Putamen (tissue), 1 donor: ENCODE data around the gene ARFRP1.
"Not testable (repeated sequence)": the region's sequence is repeated elsewhere in the genome, so short reads cannot be mapped to it uniquely, and the experiment has no call there.

ENCODE experiments used
- DNase-seq: peaks from one replicate; pipeline ENCODE4 v3.0.0-alpha.2; 2016; ENCODE audit warnings: low spot score

ARFRP1 gene

GRCh38 chr20:63732118-63733095 lies 24.6 kb upstream of the ARFRP1 start:
- DNase-seq = no peak

DNA sequence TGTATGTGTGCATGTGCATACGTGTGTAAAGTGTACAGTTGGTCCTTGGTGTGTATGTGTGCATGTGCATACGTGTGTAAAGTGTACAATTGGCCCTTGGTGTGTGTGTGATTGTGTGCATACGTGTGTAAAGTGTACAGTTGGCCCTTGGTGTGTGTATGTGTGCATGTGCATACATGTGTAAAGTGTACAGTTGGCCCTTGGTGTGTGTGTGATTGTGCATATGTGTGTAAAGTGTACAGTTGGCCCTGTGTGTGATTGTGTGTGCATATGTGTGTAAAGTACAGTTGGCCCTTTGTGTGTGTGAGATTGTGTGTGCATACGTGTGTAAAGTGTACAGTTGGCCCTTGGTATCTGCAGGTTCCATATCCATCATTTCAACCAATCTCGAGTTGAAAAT lies 23.6 kb upstream of the ARFRP1 start:
- no peak for DNase-seq

DNA sequence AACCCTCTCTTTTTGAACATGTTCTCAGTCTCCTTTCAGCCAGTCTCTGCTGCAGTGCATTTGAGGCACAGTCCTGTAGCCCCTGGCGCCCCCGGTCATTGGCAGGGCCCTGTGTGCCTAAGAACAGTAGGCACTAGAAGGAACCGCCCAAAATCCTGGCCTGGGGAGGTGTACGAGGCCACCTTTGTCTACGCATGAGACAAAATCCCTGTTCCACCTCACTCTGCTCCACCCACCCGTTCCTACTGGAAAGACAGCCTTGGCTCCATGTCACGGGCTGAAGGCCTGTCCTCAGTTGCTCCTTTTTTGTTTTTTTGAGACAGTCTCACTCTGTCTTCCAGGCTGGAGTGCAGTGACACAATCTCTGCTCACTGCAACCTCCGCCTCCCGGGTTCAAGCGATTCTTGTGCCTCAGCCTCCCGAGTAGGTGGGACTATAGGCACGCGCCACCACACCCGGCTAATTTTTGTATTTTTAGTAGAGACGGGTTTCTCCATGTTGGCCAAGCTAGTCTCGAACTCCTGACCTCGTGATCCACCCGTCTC lies 22.5 kb upstream of the ARFRP1 start:
- DNase-seq = peak; percentile 72

DNA sequence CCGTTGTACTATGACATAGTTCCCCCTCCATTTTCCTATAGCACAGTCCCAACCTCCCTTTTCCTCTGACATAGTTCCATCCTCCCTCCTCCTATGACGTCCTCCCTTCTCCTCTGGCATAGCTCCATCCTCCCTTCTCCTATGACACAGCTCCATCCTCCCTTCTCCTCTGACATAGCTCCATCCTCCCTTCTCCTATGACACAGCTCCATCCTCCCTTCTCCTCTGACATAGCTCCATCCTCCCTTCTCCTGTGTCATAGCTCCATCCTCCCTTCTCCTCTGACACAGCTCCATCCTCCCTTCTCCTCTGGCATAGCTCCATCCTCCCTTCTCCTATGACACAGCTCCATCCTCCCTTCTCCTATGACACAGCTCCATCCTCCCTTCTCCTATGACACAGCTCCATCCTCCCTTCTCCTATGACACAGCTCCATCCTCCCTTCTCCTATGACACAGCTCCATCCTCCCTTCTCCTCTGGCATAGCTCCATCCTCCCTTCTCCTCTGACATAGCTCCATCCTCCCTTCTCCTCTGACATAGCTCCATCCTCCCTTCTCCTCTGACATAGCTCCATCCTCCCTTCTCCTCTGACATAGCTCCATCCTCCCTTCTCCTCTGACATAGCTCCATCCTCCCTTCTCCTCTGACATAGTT lies 15.3 kb upstream of the ARFRP1 start:
- DNase-seq = not testable (repeated sequence)

- no peak for DNase-seq
Observed at GRCh38 chr20:63718996-63719395, 11.2 kb upstream of the ARFRP1 start.

- DNase-seq = no peak
Observed at GRCh38 chr20:63714858-63715257, 7.1 kb upstream of the ARFRP1 start.

DNA sequence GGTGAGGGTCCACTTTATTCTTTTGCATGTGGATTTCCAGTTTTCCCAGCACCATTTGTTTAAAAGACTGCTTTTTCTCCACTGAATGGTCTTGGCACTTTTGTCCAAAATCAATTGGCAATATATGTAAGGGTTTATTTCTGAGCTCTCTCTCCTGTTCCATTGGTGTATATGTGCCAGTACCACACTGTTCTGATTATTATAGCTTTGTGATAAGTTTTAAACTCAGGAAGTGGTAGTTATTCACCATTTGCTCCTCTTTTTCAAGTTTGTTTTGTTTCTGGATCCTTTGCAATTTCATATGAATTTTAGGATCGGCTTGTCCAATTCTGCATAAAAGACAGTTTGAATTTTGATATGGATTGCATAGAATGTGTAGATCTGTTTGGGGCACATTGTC lies 4.4 kb upstream of the ARFRP1 start:
- DNase-seq = no peak

- DNase-seq = no peak
Observed at GRCh38 chr20:63711085-63711645, 3.4 kb upstream of the ARFRP1 start.

- no peak for DNase-seq
Observed at GRCh38 chr20:63709149-63709527, 1.4 kb upstream of the ARFRP1 start.

DNA sequence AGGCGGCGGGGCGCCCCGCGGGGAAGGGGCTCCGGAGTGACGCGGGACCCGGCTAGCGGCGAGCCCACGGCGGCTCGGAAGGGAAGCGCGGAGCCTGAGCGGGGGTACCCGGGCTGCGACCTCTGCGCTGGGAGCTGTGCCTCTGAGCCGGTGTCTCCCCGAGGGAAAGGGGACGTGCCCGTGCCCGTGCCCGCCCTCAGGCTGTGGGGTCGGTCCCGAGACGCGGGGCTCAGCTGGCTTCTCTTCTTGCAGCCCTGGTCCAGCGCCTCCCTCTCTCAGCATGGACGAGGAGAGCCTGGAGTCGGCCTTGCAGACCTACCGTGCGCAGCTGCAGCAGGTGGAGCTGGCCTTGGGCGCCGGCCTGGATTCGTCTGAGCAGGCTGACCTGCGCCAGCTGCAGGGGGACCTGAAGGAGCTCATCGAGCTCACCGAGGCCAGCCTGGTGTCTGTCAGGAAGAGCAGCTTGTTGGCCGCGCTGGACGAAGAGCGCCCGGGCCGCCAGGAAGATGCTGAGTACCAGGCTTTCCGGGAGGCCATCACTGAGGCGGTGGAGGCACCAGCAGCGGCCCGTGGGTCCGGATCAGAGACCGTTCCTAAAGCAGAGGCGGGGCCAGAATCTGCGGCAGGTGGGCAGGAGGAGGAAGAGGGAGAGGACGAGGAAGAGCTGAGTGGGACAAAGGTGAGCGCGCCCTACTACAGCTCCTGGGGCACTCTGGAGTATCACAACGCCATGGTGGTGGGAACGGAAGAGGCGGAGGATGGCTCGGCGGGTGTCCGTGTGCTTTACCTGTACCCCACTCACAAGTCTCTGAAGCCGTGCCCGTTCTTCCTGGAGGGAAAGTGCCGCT lies 749 bp upstream of the ARFRP1 start:
- DNase-seq = no peak

DNA sequence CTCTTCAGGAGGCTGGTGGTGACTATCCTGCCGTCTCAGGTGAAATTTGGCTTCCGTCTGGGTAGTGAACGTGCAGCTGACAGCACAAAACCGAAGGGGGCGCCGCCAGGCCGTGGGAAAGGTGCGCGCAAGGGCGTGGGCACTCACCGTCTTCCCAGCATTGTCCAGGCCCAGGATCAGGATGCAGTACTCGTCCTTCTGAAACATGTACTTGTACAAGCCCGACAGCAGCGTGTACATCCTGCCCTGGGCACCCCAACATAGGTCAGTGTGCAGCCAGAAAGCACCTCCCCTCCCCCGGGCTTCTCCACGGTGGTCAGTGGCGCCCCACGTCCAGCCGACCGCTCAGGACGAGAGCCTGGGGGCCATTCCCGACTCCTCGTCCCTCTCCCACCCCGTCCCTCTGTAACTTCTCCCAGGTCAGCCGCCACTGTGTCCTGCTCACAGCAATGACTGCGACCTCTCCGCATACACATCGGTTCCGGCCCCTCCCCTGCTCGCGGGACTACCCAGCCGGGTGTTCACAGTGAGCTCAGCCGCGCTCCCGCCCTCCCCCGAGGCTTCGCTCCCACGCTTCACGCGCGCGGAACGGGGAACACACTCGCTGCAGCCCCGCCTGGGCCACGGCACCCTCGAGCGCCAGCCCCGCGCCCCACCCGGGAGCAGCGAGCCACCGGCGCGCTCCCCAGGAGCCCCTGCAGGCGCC lies 771 bp downstream of the ARFRP1 start:
- no peak for DNase-seq

- DNase-seq = no peak
Observed at GRCh38 chr20:63706027-63706695, 1.6 kb downstream of the ARFRP1 start.

- no peak for DNase-seq
Observed at GRCh38 chr20:63705232-63706026, 2.3 kb downstream of the ARFRP1 start.

GRCh38 chr20:63704749-63705117 lies 3.0 kb downstream of the ARFRP1 start:
- DNase-seq = no peak

- DNase-seq = no peak
Observed at GRCh38 chr20:63703976-63704748, 3.6 kb downstream of the ARFRP1 start.

DNA sequence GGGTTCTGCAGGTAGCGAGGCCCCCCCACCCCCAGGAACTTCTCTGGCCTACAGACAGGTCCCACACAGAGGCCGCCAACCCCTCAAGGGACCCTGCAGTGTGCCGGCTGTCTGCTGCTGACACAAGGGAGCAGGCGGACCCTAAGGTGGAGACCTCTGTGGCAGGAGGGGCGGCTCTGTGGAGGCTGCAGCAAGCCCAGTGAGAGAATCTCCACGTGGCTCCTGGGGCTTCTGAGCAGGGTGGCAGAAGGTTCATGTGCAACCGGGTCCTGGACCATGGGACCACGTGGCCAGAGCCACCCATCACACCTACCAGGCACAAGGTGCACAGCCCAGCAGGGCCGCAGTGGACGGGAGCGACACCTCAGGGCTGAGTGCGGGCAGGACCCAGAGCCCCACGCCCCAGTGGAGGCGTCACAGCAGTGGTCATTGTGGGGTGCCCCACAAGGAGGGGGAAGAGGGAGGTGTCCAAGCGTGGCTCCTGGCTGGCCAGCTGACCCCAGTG lies 4.3 kb downstream of the ARFRP1 start:
- no peak for DNase-seq

GRCh38 chr20:63702751-63703470 lies 4.9 kb downstream of the ARFRP1 start:
- DNase-seq = no peak

GRCh38 chr20:63702036-63702665 lies 5.6 kb downstream of the ARFRP1 start:
- DNase-seq = no peak
